Stomach (tissue), 4 donors: ENCODE results near the gene RIMKLB.
"Not testable (repeated sequence)": the region's sequence is repeated elsewhere in the genome, so short reads cannot be mapped to it uniquely, and the experiment has no call there.

Experiments used
- POLR2A ChIP-seq, 4 donors: fragments of 450-650 bp; IDR thresholded peaks; one replicate each; pipeline ENCODE4 v1.6.1; 2016; ENCODE audit warnings: antibody characterized with exemption in 4 of 4, control low read depth in 2 of 4, mild to moderate bottlenecking in 1 of 4, moderate library complexity in 1 of 4
- TF ChIP-seq, protein P1 (sequence below), 7 experiments: fragments of 450-650 bp in 4 of 7; fragments of 200-600 bp in 3 of 7; sonication (generic) in 3 of 7; IDR thresholded peaks; one replicate each; pipeline ENCODE4 v1.5.1; 2016 to 2019; ENCODE audit warnings: antibody characterized with exemption in 7 of 7, control low read depth in 2 of 7, mild to moderate bottlenecking in 1 of 7

DNA sequence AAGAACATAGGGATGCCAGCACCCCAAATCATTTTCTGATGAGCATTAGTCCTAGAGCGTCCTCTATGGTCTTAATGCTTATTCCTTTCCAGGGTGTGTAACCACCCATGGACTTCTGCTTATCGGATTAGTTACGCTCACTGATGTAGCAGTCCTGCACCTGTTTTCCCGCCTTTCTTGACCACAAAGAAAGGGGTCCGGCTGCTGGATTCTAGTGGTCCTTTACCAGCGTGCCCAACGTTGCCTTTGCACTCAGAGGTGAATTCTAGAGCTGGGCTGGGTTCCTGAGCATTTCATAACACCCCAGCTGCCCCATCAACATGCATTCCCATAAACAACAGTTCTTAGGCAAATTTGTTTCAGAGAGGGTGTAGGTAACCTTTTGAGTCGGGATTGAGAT lies 68.3 kb downstream of the RIMKLB start:
- TF ChIP-seq, protein P1, sequence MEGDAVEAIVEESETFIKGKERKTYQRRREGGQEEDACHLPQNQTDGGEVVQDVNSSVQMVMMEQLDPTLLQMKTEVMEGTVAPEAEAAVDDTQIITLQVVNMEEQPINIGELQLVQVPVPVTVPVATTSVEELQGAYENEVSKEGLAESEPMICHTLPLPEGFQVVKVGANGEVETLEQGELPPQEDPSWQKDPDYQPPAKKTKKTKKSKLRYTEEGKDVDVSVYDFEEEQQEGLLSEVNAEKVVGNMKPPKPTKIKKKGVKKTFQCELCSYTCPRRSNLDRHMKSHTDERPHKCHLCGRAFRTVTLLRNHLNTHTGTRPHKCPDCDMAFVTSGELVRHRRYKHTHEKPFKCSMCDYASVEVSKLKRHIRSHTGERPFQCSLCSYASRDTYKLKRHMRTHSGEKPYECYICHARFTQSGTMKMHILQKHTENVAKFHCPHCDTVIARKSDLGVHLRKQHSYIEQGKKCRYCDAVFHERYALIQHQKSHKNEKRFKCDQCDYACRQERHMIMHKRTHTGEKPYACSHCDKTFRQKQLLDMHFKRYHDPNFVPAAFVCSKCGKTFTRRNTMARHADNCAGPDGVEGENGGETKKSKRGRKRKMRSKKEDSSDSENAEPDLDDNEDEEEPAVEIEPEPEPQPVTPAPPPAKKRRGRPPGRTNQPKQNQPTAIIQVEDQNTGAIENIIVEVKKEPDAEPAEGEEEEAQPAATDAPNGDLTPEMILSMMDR (IDR thresholded peaks at IDR 0.05), result not testable (repeated sequence)
- TF ChIP-seq POLR2A (IDR thresholded peaks at IDR 0.05), result not testable (repeated sequence)
